Measurements from ENCODE around the gene S100A14. TPM values are rescaled to one million over a fixed set of nuclear protein-coding genes. Genes with fewer than 3 reads are reported as not detected.
A peak's percentile ranks its signal among the peaks of the same experiment; 100 is the strongest.

Gene S100A14
- total and polyA plus RNA-seq, 2 experiments from 2014 or later = 0.31 to 2.1 TPM

- 79 to 80% methylated on average over 6 of the region's 6 CpGs for WGBS, 2 experiments (ENCODE audit: low coverage in 1 of 2, low lambda C conversion rate in 2 of 2, missing lambda C conversion rate in 2 of 2)
- Histone ChIP-seq H3K36me3 (ENCODE audit: low read depth) (peaks cover 49% of the 10 kb centered on the region), H3K4me2 (ENCODE audit: unreplicated experiment) (no peak overlapping the region), H3K79me2 (ENCODE audit: insufficient read depth) (peaks cover 30% of the 10 kb centered on the region), H2AFZ (no peak overlapping the region), H3F3A (ENCODE audit: insufficient read depth) (peaks cover 79% of the 10 kb centered on the region), H3K9me3 (ENCODE audit: low read depth) (no peaks in the 10 kb centered on the region), H4K20me1 (ENCODE audit: insufficient read depth) (no peaks in the 10 kb centered on the region), H3K9ac (no peak overlapping the region), H3K4me3 (no peak overlapping the region), H3K9me2 (ENCODE audit: insufficient read depth) (no peaks in the 10 kb centered on the region), H3K27me3 (replicated peaks; ENCODE audit: insufficient read depth) (no peaks in the 10 kb centered on the region), H3K4me1 (ENCODE audit: insufficient read depth) (peaks cover 17% of the 10 kb centered on the region; the same call in 1 of the 2 replicates), H3K27ac (no peak overlapping the region)
- DNase-seq = no peak
- in situ Hi-C loops (cut with MboI) = no loop called here
- TF ChIP-seq EZH2 (IDR thresholded peaks at IDR 0.05; ENCODE audit: insufficient read depth, poor library complexity, severe bottlenecking) (no peak), EZH2phosphoT487 (IDR thresholded peaks at IDR 0.05; ENCODE audit: insufficient read depth, low read depth) (no peak)
Observed at GRCh38 chr1:153602749-153603148, 13.4 kb downstream of the S100A14 start.

- Histone ChIP-seq H3K79me2 (ENCODE audit: insufficient read depth) (peaks cover 8% of the 10 kb centered on the region), H3K9me3 (ENCODE audit: low read depth) (no peaks in the 10 kb centered on the region), H3K27me3 (replicated peaks; ENCODE audit: insufficient read depth) (no peaks in the 10 kb centered on the region), H4K20me1 (ENCODE audit: insufficient read depth) (no peaks in the 10 kb centered on the region), H2AFZ (no peak overlapping the region), H3F3A (ENCODE audit: insufficient read depth) (peaks cover 75% of the 10 kb centered on the region), H3K9me2 (ENCODE audit: insufficient read depth) (no peaks in the 10 kb centered on the region), H3K4me2 (ENCODE audit: unreplicated experiment) (no peak overlapping the region), H3K9ac (no peak overlapping the region), H3K4me3 (no peak overlapping the region), H3K36me3 (ENCODE audit: low read depth) (peaks cover 22% of the 10 kb centered on the region), H3K4me1 (ENCODE audit: insufficient read depth) (peaks cover 22% of the 10 kb centered on the region; the same call in 1 of the 2 replicates), H3K27ac (no peak overlapping the region)
- 84% methylated on average over 7 of the region's 7 CpGs for whole genome bisulfite sequencing, 2 experiments (ENCODE audit: low coverage in 1 of 2, low lambda C conversion rate in 2 of 2, missing lambda C conversion rate in 2 of 2)
- TF ChIP-seq EZH2phosphoT487 (IDR thresholded peaks at IDR 0.05; ENCODE audit: insufficient read depth, low read depth) (no peak), EZH2 (IDR thresholded peaks at IDR 0.05; ENCODE audit: insufficient read depth, poor library complexity, severe bottlenecking) (no peak)
- no peak for DNase-seq
- in situ Hi-C loops (cut with MboI) = no loop called here
Observed at GRCh38 chr1:153599847-153600246, 16.3 kb downstream of the S100A14 start.

GRCh38 chr1:153598309-153599172 lies 17.6 kb downstream of the S100A14 start:
- peaks cover 10% of the 10 kb centered on the region; the same call in 1 of the 2 replicates for H3K36me3 ChIP-seq (ENCODE audit: low read depth)
- H3K4me2 ChIP-seq (ENCODE audit: unreplicated experiment) = peak overlapping the region; percentile 38
- no peaks in the 10 kb centered on the region for H3K9me2 ChIP-seq (ENCODE audit: insufficient read depth)
- no peak overlapping the region for H3K9ac ChIP-seq
- peak overlapping the region; percentile 39 for H3K27ac ChIP-seq
- H4K20me1 ChIP-seq (ENCODE audit: insufficient read depth) = no peaks in the 10 kb centered on the region
- no peaks in the 10 kb centered on the region for H3K27me3 ChIP-seq (replicated peaks; ENCODE audit: insufficient read depth)
- WGBS, 2 experiments (ENCODE audit: low coverage in 1 of 2, low lambda C conversion rate in 2 of 2, missing lambda C conversion rate in 2 of 2) = 66 to 67% methylated on average over 7 of the region's 7 CpGs
- H3K4me3 ChIP-seq = no peak overlapping the region
- H3K79me2 ChIP-seq (ENCODE audit: insufficient read depth) = no peaks in the 10 kb centered on the region
- H3K4me1 ChIP-seq (ENCODE audit: insufficient read depth) = peaks cover 22% of the 10 kb centered on the region; the same call in 1 of the 2 replicates
- in situ Hi-C loops (cut with MboI) = no loop called here
- H3K9me3 ChIP-seq (ENCODE audit: low read depth) = no peaks in the 10 kb centered on the region
- H2AFZ ChIP-seq = no peak overlapping the region
- peaks cover 62% of the 10 kb centered on the region for H3F3A ChIP-seq (ENCODE audit: insufficient read depth)
- peak; percentile 58 for DNase-seq
- no peak for TF ChIP-seq EZH2phosphoT487 (IDR thresholded peaks at IDR 0.05; ENCODE audit: insufficient read depth, low read depth)
- no peak for TF ChIP-seq EZH2 (IDR thresholded peaks at IDR 0.05; ENCODE audit: insufficient read depth, poor library complexity, severe bottlenecking)

- in situ Hi-C loops (cut with MboI) = no loop called here
Observed at GRCh38 chr1:153597206-153597605, 18.9 kb downstream of the S100A14 start.

More at GRCh38 chr1:153597206-153597605, 18.9 kb downstream of the S100A14 start:
- Histone ChIP-seq H3K9me3 (ENCODE audit: low read depth) (no peaks in the 10 kb centered on the region), H3K36me3 (ENCODE audit: low read depth) (peaks cover 10% of the 10 kb centered on the region; the same call in 1 of the 2 replicates), H3K79me2 (ENCODE audit: insufficient read depth) (no peaks in the 10 kb centered on the region), H3K4me3 (no peak overlapping the region), H2AFZ (no peak overlapping the region), H3K9ac (no peak overlapping the region), H3K4me1 (ENCODE audit: insufficient read depth) (peaks cover 22% of the 10 kb centered on the region; the same call in 1 of the 2 replicates), H3K9me2 (ENCODE audit: insufficient read depth) (no peaks in the 10 kb centered on the region), H3F3A (ENCODE audit: insufficient read depth) (peaks cover 48% of the 10 kb centered on the region), H4K20me1 (ENCODE audit: insufficient read depth) (no peaks in the 10 kb centered on the region), H3K4me2 (ENCODE audit: unreplicated experiment) (no peak overlapping the region), H3K27me3 (replicated peaks; ENCODE audit: insufficient read depth) (no peaks in the 10 kb centered on the region), H3K27ac (peak overlapping the region; percentile 45)
- peak; percentile 73 for DNase-seq
- WGBS, 2 experiments (ENCODE audit: low coverage in 1 of 2, low lambda C conversion rate in 2 of 2, missing lambda C conversion rate in 2 of 2) = 76 to 80% methylated on average over 6 of the region's 6 CpGs
- TF ChIP-seq EZH2phosphoT487 (IDR thresholded peaks at IDR 0.05; ENCODE audit: insufficient read depth, low read depth) = no peak
- TF ChIP-seq EZH2 (IDR thresholded peaks at IDR 0.05; ENCODE audit: insufficient read depth, poor library complexity, severe bottlenecking) = no peak

Measured in GM23248 (cell line).